ENCODE measurements around the gene UFSP2.
"Not testable (repeated sequence)": the region's sequence is repeated elsewhere in the genome, so short reads cannot be mapped to it uniquely, and the experiment has no call there.

UFSP2 gene

DNA sequence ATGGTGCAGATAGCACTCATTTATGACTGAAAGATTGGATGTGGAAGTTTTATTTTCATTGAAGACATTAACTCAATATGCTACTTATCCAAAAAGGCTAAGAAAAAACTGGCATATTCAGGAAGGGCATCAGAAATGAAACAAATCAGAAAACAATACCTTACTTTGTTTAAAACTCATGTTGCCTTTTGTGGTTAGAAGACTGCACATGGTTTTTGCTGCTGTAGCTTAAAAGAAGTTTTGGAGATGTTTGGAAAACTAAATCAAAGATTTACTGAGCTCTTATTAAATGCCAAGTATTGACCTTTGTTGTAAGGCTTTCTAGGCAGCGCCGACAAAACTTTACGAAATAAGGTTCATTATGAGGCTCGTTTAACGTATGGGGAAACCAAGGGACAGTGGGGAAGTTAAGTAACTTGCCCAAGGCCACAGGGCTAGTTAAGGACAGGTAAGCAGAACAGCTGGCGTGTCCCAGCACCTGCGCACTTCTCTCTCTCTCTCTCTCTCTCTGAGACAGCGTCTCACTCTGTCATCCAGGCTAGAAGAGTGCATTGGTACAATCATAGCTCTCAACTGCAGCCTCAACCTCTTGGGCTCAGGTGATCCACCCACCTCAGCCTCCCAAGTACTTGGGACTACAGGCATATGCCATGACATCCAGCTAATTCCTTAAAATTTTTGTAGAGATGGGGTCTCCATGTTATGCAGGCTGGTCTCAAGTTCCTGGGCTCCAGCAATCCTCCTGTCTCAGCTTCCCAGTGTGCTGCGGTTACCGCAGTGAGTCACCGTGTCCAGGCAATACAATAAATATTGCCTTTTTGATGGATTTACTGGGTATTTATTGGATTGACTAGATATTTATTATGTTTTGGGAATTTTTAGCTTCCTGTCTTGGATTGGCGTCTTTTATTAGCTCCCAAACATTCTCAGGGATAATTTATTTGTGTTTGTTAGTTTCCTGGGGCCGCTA lies 46.2 kb downstream of the UFSP2 start:
- no peak overlapping the region for H3K4me3 ChIP-seq (ENCODE audit: low read length)
- H3K4me1 ChIP-seq (ENCODE audit: control insufficient read depth, insufficient read depth, low read length): peaks cover 9% of the 10 kb centered on the region
- H3K27me3 ChIP-seq (ENCODE audit: control insufficient read depth, insufficient read depth, low read length): no peaks in the 10 kb centered on the region
- H3K9ac ChIP-seq (ENCODE audit: low read length): no peak overlapping the region
- no peaks in the 10 kb centered on the region for H3K9me3 ChIP-seq (ENCODE audit: control insufficient read depth, low read length)
- H3K36me3 ChIP-seq (ENCODE audit: control insufficient read depth, insufficient read depth, low read length): no peaks in the 10 kb centered on the region

DNA sequence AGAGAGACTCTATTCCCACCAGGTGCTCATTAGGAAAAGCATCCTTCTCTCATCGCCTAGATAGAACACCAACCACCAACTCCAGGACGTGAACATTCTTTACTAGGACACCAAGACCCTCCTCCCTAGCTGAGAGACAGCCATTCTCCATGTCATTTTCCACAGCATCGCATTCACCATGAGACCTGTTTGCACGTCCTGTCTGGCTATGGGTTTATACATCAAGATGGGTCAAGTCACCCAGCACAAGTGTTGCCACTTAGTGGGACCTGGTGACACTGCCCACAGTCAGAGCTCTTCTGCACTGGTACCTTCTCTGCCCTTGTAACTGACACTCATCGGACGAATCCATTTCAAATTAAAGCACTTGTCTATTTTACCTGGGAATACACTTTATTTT lies 47.5 kb downstream of the UFSP2 start:
- Histone ChIP-seq H3K4me1 (ENCODE audit: control insufficient read depth, insufficient read depth, low read length) (peaks cover under 1% of the 10 kb centered on the region), H3K27me3 (ENCODE audit: control insufficient read depth, insufficient read depth, low read length) (no peaks in the 10 kb centered on the region), H3K4me3 (ENCODE audit: low read length) (no peak overlapping the region), H3K9ac (ENCODE audit: low read length) (no peak overlapping the region), H3K9me3 (ENCODE audit: control insufficient read depth, low read length) (no peaks in the 10 kb centered on the region), H3K36me3 (ENCODE audit: control insufficient read depth, insufficient read depth, low read length) (no peaks in the 10 kb centered on the region)

DNA sequence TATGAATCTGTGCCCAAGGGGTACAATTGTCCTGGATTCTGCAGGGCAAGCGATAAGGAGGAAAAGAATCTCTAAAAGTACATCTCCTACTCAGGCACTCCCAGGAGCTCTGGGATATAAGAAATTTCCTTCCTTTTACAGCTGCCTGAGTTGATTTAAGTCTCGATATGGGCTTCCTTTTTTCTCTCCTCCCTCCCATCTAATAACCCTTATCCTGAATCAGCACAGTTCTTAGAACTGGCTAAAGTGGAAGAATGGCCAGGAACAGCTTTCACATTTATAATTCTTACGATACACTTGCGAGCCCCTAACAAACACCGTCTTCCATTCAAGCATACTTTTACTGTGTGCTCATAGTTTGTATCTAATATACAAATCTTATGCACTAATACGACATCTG lies 51.2 kb downstream of the UFSP2 start:
- Histone ChIP-seq H3K9ac (ENCODE audit: low read length) (no peak overlapping the region), H3K4me3 (ENCODE audit: low read length) (no peak overlapping the region), H3K9me3 (ENCODE audit: control insufficient read depth, low read length) (no peaks in the 10 kb centered on the region), H3K36me3 (ENCODE audit: control insufficient read depth, insufficient read depth, low read length) (no peaks in the 10 kb centered on the region), H3K4me1 (ENCODE audit: control insufficient read depth, insufficient read depth, low read length) (no peaks in the 10 kb centered on the region), H3K27me3 (ENCODE audit: control insufficient read depth, insufficient read depth, low read length) (no peaks in the 10 kb centered on the region)

DNA sequence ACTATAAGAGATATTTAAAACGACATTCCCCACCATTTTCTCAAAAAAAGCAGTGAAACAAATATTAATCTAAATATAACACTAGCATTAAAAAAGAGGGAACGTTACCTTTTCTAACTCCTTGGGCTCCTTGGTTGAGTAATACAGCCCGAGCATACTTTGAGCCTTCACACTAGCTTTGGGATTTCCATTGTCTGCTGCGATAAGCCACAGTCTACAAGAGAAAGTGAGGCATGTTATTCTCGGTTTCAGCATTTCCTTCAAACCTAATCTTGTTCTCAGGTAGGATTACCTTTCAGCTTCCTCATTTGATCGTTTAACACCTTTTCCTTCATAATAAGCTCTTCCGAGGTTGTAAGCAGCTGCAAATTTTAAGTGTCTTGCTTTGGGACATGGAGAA lies 51.7 kb downstream of the UFSP2 start:
- no peaks in the 10 kb centered on the region for H3K9me3 ChIP-seq (ENCODE audit: control insufficient read depth, low read length)
- no peaks in the 10 kb centered on the region for H3K36me3 ChIP-seq (ENCODE audit: control insufficient read depth, insufficient read depth, low read length)
- no peaks in the 10 kb centered on the region for H3K27me3 ChIP-seq (ENCODE audit: control insufficient read depth, insufficient read depth, low read length)
- no peak overlapping the region for H3K4me3 ChIP-seq (ENCODE audit: low read length)
- H3K4me1 ChIP-seq (ENCODE audit: control insufficient read depth, insufficient read depth, low read length): no peaks in the 10 kb centered on the region
- H3K9ac ChIP-seq (ENCODE audit: low read length): no peak overlapping the region

DNA sequence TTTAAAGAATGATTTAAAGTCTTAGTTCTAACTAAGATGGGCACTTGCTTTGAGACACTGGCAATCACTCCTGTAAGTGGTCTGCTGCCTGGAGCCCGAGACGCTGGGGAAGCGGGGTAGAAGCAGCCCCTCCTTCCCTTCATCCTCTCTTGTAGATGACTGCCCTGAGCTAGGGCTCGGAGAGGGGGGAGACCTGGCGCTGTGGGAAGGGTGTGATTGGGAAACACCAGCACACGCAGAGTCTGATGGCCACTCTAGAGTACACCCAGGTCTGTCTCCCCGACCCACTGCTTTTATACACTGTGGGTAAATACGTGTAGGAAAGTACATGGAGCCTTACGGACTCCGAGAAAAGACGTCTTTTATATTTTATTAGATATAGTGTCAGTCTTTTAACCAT lies 54.1 kb downstream of the UFSP2 start:
- Histone ChIP-seq H3K9ac (ENCODE audit: low read length) (no peak overlapping the region), H3K9me3 (ENCODE audit: control insufficient read depth, low read length) (no peaks in the 10 kb centered on the region), H3K27me3 (ENCODE audit: control insufficient read depth, insufficient read depth, low read length) (no peaks in the 10 kb centered on the region), H3K4me3 (ENCODE audit: low read length) (no peak overlapping the region), H3K36me3 (ENCODE audit: control insufficient read depth, insufficient read depth, low read length) (no peaks in the 10 kb centered on the region), H3K4me1 (ENCODE audit: control insufficient read depth, insufficient read depth, low read length) (no peaks in the 10 kb centered on the region)

DNA sequence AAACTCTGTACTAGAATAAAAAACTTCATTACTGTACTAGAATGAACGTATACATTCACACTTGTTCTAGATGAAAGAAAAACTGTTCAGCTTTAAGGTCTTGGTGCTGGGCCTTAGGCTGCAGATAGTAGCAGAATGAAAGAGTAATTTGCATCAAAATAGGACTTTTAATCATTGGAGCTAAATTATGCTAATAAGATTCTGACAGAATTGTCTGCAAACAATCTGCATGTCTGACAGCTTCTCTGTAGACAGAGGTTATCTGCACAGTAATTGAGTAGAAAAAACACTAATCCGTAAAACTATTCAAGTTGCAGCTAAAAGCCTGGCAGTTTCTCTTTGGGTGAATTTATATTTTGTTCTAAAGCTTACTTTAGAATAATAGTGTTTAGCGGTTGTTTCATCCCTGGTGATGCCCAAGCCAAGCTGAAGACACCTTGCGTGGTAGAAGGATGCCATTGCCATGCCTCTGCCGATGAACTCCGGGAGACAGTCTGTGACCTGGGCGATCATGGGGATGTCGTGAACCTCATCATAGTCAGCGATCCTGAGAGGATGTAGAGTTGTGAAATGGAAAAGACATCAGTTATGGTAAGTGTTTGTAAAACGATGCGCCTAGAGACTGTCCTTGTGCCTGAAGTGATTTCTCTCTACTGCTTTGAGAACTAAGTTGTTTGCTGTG lies 55.4 kb downstream of the UFSP2 start:
- Histone ChIP-seq H3K9me3 (ENCODE audit: control insufficient read depth, low read length) (no peaks in the 10 kb centered on the region), H3K4me1 (ENCODE audit: control insufficient read depth, insufficient read depth, low read length) (no peaks in the 10 kb centered on the region), H3K9ac (ENCODE audit: low read length) (no peak overlapping the region), H3K27me3 (ENCODE audit: control insufficient read depth, insufficient read depth, low read length) (no peaks in the 10 kb centered on the region), H3K4me3 (ENCODE audit: low read length) (no peak overlapping the region), H3K36me3 (ENCODE audit: control insufficient read depth, insufficient read depth, low read length) (no peaks in the 10 kb centered on the region)

DNA sequence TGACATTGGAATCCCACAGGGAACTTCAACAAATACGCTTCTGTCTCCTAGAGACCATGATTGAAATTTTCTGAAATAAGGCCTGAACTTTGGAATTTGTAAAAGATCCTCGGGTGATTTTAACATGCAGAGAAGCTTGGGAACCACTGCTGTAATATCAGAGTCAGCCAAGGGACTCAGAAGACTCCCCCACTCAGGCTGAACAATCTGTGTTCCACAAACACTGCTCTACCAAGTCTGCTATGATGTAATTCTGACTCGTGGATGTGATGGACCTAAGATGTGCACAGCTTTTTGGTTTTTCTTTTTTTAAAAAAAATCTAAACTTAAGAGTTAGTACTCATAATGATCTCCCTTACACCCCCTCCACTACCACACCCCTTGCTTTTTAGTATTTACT lies 56.0 kb downstream of the UFSP2 start:
- H3K9me3 ChIP-seq (ENCODE audit: control insufficient read depth, low read length): no peaks in the 10 kb centered on the region
- no peaks in the 10 kb centered on the region for H3K4me1 ChIP-seq (ENCODE audit: control insufficient read depth, insufficient read depth, low read length)
- H3K9ac ChIP-seq (ENCODE audit: low read length): no peak overlapping the region
- no peaks in the 10 kb centered on the region for H3K36me3 ChIP-seq (ENCODE audit: control insufficient read depth, insufficient read depth, low read length)
- H3K4me3 ChIP-seq (ENCODE audit: low read length): no peak overlapping the region
- H3K27me3 ChIP-seq (ENCODE audit: control insufficient read depth, insufficient read depth, low read length): no peaks in the 10 kb centered on the region

DNA sequence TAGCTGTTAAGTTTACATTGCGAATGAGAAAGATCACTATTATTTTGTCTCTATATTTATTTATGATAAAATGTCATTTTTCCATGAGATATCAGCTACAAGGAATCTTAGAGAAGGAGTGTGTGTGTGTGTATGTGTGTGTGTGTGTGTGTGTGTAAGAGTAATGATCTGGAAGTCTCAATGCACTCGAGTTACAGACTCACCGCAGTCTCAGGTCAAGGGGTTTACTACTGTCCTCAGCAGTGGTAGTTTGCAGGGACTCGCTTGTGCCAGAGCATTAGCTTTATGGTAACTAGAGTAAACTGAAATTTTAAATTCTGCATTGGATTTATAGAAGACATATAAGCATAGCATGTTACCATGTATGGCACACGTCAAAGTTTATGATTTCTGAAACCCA lies 60.9 kb downstream of the UFSP2 start:
- no peaks in the 10 kb centered on the region for H3K9me3 ChIP-seq (ENCODE audit: control insufficient read depth, low read length)
- no peaks in the 10 kb centered on the region for H3K36me3 ChIP-seq (ENCODE audit: control insufficient read depth, insufficient read depth, low read length)
- no peak overlapping the region for H3K4me3 ChIP-seq (ENCODE audit: low read length)
- H3K27me3 ChIP-seq (ENCODE audit: control insufficient read depth, insufficient read depth, low read length): no peaks in the 10 kb centered on the region
- H3K9ac ChIP-seq (ENCODE audit: low read length): no peak overlapping the region
- no peaks in the 10 kb centered on the region for H3K4me1 ChIP-seq (ENCODE audit: control insufficient read depth, insufficient read depth, low read length)

DNA sequence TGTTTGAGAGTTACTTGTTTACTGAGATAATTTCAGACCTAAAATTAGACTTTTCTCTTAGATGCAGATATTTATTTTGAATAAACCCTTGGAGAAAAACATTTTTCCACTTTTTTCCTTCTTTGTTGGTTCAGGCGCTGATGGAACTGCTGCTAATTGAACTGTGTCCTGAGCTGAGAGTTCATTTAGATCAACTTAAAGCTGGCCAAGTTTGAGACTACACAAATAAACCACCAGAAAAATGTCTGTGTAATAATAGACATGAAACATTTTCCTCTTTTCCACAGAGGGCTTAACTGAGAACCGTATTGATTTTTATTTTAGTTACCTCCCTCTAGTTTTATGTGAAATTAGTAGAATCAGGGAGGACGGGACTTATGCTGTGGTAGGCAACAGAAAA lies 62.5 kb downstream of the UFSP2 start:
- H3K36me3 ChIP-seq (ENCODE audit: control insufficient read depth, insufficient read depth, low read length): no peaks in the 10 kb centered on the region
- no peak overlapping the region for H3K4me3 ChIP-seq (ENCODE audit: low read length)
- no peaks in the 10 kb centered on the region for H3K9me3 ChIP-seq (ENCODE audit: control insufficient read depth, low read length)
- H3K9ac ChIP-seq (ENCODE audit: low read length): no peak overlapping the region
- no peaks in the 10 kb centered on the region for H3K4me1 ChIP-seq (ENCODE audit: control insufficient read depth, insufficient read depth, low read length)
- H3K27me3 ChIP-seq (ENCODE audit: control insufficient read depth, insufficient read depth, low read length): no peaks in the 10 kb centered on the region

DNA sequence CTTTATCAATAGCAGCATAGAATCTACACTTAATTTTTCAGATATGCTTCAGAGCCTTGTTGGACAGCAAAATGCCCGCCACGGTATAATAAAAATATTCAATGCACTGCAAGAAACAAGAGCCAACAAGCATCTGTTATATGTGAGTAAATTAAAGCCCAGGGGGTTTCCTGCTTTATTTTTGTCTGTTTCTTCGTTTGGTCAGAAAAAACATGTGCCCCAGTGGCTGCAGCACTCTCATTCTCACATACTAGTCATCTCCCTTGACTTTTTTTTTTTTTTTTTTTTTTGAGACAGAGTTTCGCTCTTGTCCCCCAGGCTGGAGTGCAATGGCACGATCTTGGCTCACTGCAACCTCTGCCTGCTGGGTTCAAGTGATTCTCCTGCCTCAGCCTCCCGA lies 63.2 kb downstream of the UFSP2 start:
- not testable (repeated sequence) for H3K27me3 ChIP-seq (ENCODE audit: control insufficient read depth, insufficient read depth, low read length); H3K4me3 ChIP-seq (ENCODE audit: low read length); H3K4me1 ChIP-seq (ENCODE audit: control insufficient read depth, insufficient read depth, low read length); H3K9me3 ChIP-seq (ENCODE audit: control insufficient read depth, low read length); H3K9ac ChIP-seq (ENCODE audit: low read length); H3K36me3 ChIP-seq (ENCODE audit: control insufficient read depth, insufficient read depth, low read length)

DNA sequence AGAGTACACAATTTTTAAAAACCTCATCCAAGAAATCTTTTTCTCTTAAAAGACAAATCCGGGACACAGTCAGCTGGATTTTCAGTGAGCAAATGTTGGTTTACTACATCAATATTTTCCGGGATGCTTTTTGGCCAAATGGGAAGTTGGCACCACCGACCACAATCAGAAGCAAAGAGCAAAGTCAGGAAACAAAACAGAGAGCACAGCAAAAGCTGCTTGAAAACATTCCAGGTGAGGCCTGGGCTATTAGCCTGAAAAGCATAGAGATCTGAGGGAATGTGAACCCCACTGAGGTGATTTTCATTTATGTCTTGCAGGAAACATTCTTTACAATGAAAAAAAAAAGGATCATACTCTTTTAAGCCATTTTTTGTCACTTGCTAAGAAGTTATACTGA lies 63.9 kb downstream of the UFSP2 start:
- H3K9me3 ChIP-seq (ENCODE audit: control insufficient read depth, low read length): no peaks in the 10 kb centered on the region
- H3K4me1 ChIP-seq (ENCODE audit: control insufficient read depth, insufficient read depth, low read length): no peaks in the 10 kb centered on the region
- no peaks in the 10 kb centered on the region for H3K36me3 ChIP-seq (ENCODE audit: control insufficient read depth, insufficient read depth, low read length)
- no peaks in the 10 kb centered on the region for H3K27me3 ChIP-seq (ENCODE audit: control insufficient read depth, insufficient read depth, low read length)
- H3K4me3 ChIP-seq (ENCODE audit: low read length): no peak overlapping the region
- H3K9ac ChIP-seq (ENCODE audit: low read length): no peak overlapping the region

DNA sequence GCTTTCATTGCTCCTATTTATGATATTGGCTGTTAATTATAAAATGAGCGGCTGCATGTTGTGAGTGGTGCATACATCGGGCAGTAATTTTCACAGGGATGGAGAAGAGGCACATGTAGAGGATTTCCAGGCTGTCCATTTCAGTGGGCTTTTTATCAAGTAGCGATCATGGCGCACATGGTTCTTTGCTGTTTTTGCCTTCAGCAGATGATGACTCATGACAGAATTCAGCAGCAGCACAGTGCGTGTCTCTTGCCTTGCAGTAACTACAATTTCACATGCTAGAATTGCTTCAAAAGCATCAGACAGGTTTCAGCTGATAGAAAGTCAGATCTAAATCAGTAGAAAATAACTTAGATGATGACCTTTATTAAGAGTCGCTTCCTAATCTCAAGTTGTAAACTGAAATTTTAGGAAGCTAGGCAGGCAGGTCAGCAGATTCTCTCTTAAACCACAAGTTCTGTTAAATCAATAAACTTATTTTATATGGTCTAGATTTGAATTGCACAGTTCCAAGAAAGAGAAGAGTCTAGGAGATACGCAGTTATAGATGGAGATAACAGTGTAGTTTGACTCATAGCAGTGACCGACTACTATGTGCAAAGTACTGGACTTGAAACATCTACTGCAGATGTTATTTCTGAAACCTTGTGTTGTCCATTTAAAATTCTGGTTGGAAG lies 65.9 kb downstream of the UFSP2 start:
- no peak overlapping the region for H3K9ac ChIP-seq (ENCODE audit: low read length)
- no peaks in the 10 kb centered on the region for H3K9me3 ChIP-seq (ENCODE audit: control insufficient read depth, low read length)
- no peaks in the 10 kb centered on the region for H3K4me1 ChIP-seq (ENCODE audit: control insufficient read depth, insufficient read depth, low read length)
- H3K36me3 ChIP-seq (ENCODE audit: control insufficient read depth, insufficient read depth, low read length): no peaks in the 10 kb centered on the region
- H3K4me3 ChIP-seq (ENCODE audit: low read length): no peak overlapping the region
- no peaks in the 10 kb centered on the region for H3K27me3 ChIP-seq (ENCODE audit: control insufficient read depth, insufficient read depth, low read length)
